GM10248 (cell line): ENCODE measurements around the gene CHCHD6.
A peak's percentile ranks its signal among the peaks of the same experiment; 100 is the strongest.

ENCODE experiments used
- CTCF ChIA-PET: fragments of 300-600 bp; sonication (Branson Sonifier 250); formaldehyde crosslinking; extraction: SDS; loops from one replicate; lab custom pipeline; 2021; ENCODE audit warnings: antibody characterized with exemption; lab: Yijun Ruan, JAX
- POLR2A ChIA-PET: fragments of 350-650 bp; sonication (Branson Sonifier 250); formaldehyde crosslinking; extraction: SDS; loops from one replicate; lab custom pipeline; 2020; ENCODE audit warnings: antibody characterized with exemption; lab: Yijun Ruan, JAX
- DNase-seq: peaks from one replicate; pipeline ENCODE4 v3.0.0; 2012; ENCODE audit errors: extremely low spot score
- CTCF ChIP-seq: IDR thresholded peaks from 2 replicates; pipeline ENCODE4 v1.5.1; 2012; ENCODE audit warnings: mild to moderate bottlenecking, low read depth; ENCODE audit errors: extremely low read depth, missing control alignments, control extremely low read depth

Gene CHCHD6

GRCh38 chr3:126958638-126959085 is 254.6 kb downstream of the CHCHD6 start:
- TF ChIP-seq CTCF: no peak
- ChIA-PET POLR2A (no interaction called here), CTCF (no interaction called here)
- DNase-seq: no peak

GRCh38 chr3:126959136-126959920 is 255.3 kb downstream of the CHCHD6 start:
- TF ChIP-seq CTCF: no peak
- CTCF ChIA-PET: no interaction called here
- DNase-seq: no peak
- POLR2A ChIA-PET: no interaction called here

GRCh38 chr3:126959921-126960603 is 256.0 kb downstream of the CHCHD6 start:
- ChIA-PET POLR2A (no interaction called here), CTCF (no interaction called here)
- no peak for TF ChIP-seq CTCF
- no peak for DNase-seq

DNA sequence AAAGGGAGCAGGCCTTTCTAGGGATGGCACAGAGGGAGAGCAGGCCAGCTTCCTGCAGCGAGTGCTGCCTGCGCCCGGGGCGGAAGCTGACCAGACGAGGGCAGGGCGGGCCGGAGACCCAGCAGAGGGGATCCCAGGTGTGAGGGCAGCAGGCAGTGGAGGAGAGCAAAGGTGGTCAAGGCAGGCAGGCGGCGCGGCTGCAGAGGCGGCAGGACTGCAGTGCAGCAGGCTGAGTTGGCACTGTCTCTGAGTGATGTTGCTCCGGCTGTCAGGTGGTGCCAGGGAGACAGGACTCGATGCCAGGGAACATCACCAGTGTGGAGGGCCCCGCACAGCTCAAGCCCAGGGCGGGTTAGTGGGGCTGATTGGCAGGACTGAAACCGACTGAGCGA is 256.6 kb downstream of the CHCHD6 start:
- no peak for DNase-seq
- POLR2A ChIA-PET: no interaction called here
- TF ChIP-seq CTCF: no peak
- CTCF ChIA-PET: interaction anchor here (0.7 to 1.8 kb wide), 4 partner anchors 10 to 495 kb away, joined by 3 to 7 read pairs (median 3); no protein-coding TSS in a partner anchor

GRCh38 chr3:126961191-126961790 is 257.3 kb downstream of the CHCHD6 start:
- TF ChIP-seq CTCF: no peak
- CTCF ChIA-PET: interaction anchor here (0.7 to 1.8 kb wide), 6 partner anchors 9 to 494 kb away, joined by 3 to 7 read pairs (median 3); no protein-coding TSS in a partner anchor
- POLR2A ChIA-PET: no interaction called here
- DNase-seq: peak; percentile 66

DNA sequence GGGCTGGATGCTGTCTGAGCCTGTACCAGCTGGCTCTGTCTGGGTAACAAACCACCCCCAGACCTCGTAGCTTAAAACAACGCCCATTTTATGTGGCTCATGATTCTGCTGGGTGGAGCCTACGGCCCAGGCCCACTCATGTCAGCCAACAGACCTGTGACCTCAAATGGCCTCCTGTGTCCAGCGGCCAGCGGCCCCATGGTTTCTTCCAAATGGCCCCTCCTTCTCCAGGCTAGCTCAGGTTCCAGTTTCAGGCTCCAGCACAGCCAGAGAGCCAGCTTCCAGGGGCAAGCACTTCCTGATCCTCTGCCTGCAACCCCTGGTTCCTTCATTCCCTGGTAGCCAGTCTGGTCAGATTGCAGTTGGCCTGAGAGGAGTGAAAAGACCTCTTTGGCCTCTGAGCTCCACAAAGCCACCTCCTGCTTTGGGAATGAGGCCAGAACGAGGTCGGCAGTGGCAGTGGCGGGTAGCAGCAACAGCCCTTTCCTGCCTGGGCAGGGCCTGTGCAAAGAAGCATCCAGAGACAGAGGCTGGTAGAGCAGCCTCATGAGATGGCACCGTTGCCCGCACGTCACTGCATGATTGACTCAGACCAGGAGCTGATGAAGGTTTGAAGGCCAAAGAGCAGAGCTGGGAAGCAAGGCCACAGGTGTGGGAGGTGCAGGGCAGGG is 257.9 kb downstream of the CHCHD6 start:
- TF ChIP-seq CTCF: no peak
- POLR2A ChIA-PET: no interaction called here
- CTCF ChIA-PET: interaction anchor here (0.8 to 1.8 kb wide), 7 partner anchors 8 to 210 kb away, joined by 3 to 7 read pairs (median 3); no protein-coding TSS in a partner anchor
- no peak for DNase-seq
